ENCODE results near the gene ADGB.

- TF ChIP-seq CTCF (conservative IDR thresholded peaks at IDR 0.05 in 1 of 2, IDR thresholded peaks at IDR 0.05 in 1 of 2; ENCODE audit: low read depth in 1 of 2, low read length in 2 of 2) (no peak), EZH2 (IDR thresholded peaks at IDR 0.05; ENCODE audit: low read length, missing control alignments) (no peak)
Measured at GRCh38 chr6:146560607-146561006, 38.2 kb upstream of the ADGB start.

Measured in fibroblast of lung (primary cell).